ENCODE results near the gene SMAD1. TPM values are rescaled to one million over a fixed set of nuclear protein-coding genes. Genes with fewer than 3 reads are reported as not detected.
"Not testable (repeated sequence)": the region's sequence is repeated elsewhere in the genome, so short reads cannot be mapped to it uniquely, and the experiment has no call there.

Gene SMAD1
- polyA plus RNA-seq, 1 of the 3 experiments (the other 2 are of a cell fraction): 46.0 TPM

DNA sequence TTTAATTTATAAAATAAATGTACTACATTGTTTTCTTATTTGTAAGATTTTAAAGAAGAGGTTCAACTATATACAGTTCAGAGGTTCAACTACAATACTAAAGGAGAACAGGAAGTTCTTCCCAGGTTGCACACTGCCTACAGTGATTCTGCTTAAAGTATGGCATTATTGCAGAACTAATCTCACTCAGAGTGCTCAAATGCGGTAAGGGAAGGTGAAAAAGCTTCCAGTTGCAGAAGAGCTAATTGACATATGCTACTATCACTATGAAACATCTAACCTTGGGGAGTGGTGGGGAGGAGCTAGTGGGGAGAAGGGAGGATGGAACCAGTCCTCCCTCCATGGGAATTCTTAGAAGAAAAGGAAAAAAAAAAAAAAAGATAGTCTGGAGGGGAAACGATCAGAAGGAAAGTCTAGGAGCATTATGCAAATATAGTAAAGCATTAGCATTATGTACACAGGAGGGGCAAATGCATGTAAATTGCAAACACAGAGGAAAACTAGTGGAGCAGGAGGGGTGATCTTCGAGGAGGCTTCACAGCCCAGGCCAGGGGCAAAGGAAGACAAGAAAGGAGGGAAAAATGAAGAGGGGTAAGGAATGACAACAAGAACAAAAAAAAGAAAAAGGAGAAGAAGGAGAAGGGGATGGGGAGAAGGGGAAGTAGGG is 105.6 kb downstream of the SMAD1 start:
- H2AFZ ChIP-seq (ENCODE audit: low read depth): no peak overlapping the region
- H3K27ac ChIP-seq (ENCODE audit: low read depth in 2 of 2, low read length in 1 of 2): no peak overlapping the region
- no peaks in the 10 kb centered on the region for H3K36me3 ChIP-seq (replicated peaks in 1 of 2; ENCODE audit: control insufficient read depth in 1 of 2, insufficient read depth in 2 of 2, low read length in 1 of 2)
- H3K4me1 ChIP-seq (ENCODE audit: control insufficient read depth in 1 of 2, insufficient read depth in 2 of 2, low read depth in 1 of 2, low read length in 1 of 2): no peaks in the 10 kb centered on the region
- ChIA-PET POLR2A (no interaction called here), CTCF (no interaction called here)
- H3K9ac ChIP-seq: no peak overlapping the region
- TF ChIP-seq, protein P1, sequence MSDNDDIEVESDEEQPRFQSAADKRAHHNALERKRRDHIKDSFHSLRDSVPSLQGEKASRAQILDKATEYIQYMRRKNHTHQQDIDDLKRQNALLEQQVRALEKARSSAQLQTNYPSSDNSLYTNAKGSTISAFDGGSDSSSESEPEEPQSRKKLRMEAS (IDR thresholded peaks at IDR 0.05; ENCODE audit: low read depth): no peak
- no peak for TF ChIP-seq CHD2 (IDR thresholded peaks at IDR 0.05; ENCODE audit: low read length, partially characterized antibody)
- no peak for TF ChIP-seq JUND (IDR thresholded peaks at IDR 0.05)
- TF ChIP-seq, protein P2, sequence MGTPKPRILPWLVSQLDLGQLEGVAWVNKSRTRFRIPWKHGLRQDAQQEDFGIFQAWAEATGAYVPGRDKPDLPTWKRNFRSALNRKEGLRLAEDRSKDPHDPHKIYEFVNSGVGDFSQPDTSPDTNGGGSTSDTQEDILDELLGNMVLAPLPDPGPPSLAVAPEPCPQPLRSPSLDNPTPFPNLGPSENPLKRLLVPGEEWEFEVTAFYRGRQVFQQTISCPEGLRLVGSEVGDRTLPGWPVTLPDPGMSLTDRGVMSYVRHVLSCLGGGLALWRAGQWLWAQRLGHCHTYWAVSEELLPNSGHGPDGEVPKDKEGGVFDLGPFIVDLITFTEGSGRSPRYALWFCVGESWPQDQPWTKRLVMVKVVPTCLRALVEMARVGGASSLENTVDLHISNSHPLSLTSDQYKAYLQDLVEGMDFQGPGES (IDR thresholded peaks at IDR 0.05; ENCODE audit: low read depth, low read length): no peak
- TF ChIP-seq, protein P3, sequence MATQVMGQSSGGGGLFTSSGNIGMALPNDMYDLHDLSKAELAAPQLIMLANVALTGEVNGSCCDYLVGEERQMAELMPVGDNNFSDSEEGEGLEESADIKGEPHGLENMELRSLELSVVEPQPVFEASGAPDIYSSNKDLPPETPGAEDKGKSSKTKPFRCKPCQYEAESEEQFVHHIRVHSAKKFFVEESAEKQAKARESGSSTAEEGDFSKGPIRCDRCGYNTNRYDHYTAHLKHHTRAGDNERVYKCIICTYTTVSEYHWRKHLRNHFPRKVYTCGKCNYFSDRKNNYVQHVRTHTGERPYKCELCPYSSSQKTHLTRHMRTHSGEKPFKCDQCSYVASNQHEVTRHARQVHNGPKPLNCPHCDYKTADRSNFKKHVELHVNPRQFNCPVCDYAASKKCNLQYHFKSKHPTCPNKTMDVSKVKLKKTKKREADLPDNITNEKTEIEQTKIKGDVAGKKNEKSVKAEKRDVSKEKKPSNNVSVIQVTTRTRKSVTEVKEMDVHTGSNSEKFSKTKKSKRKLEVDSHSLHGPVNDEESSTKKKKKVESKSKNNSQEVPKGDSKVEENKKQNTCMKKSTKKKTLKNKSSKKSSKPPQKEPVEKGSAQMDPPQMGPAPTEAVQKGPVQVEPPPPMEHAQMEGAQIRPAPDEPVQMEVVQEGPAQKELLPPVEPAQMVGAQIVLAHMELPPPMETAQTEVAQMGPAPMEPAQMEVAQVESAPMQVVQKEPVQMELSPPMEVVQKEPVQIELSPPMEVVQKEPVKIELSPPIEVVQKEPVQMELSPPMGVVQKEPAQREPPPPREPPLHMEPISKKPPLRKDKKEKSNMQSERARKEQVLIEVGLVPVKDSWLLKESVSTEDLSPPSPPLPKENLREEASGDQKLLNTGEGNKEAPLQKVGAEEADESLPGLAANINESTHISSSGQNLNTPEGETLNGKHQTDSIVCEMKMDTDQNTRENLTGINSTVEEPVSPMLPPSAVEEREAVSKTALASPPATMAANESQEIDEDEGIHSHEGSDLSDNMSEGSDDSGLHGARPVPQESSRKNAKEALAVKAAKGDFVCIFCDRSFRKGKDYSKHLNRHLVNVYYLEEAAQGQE (IDR thresholded peaks at IDR 0.05; ENCODE audit: low read depth, low read length): no peak
- TF ChIP-seq MXI1 (IDR thresholded peaks at IDR 0.05; ENCODE audit: low read depth, low read length): no peak
- TF ChIP-seq, protein P4, sequence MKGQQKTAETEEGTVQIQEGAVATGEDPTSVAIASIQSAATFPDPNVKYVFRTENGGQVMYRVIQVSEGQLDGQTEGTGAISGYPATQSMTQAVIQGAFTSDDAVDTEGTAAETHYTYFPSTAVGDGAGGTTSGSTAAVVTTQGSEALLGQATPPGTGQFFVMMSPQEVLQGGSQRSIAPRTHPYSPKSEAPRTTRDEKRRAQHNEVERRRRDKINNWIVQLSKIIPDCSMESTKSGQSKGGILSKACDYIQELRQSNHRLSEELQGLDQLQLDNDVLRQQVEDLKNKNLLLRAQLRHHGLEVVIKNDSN (IDR thresholded peaks at IDR 0.05; ENCODE audit: borderline replicate concordance, low read depth): no peak
- TF ChIP-seq TEAD4 (IDR thresholded peaks at IDR 0.05; ENCODE audit: borderline replicate concordance, insufficient read depth): no peak
- no peak for TF ChIP-seq TCF12 (IDR thresholded peaks at IDR 0.05)
- TF ChIP-seq FOXJ3 (CRISPR knock-in tag; IDR thresholded peaks at IDR 0.05): no peak
- no peak for TF ChIP-seq NFIC (IDR thresholded peaks at IDR 0.05; ENCODE audit: borderline replicate concordance)
- TF ChIP-seq MEF2A (IDR thresholded peaks at IDR 0.05; ENCODE audit: borderline replicate concordance, low read depth): no peak
- no peak for TF ChIP-seq SMC3 (IDR thresholded peaks at IDR 0.05; ENCODE audit: low read depth, low read length)
- no peak for TF ChIP-seq YY1 (IDR thresholded peaks at IDR 0.05; ENCODE audit: low read depth)
- TF ChIP-seq, protein P5, sequence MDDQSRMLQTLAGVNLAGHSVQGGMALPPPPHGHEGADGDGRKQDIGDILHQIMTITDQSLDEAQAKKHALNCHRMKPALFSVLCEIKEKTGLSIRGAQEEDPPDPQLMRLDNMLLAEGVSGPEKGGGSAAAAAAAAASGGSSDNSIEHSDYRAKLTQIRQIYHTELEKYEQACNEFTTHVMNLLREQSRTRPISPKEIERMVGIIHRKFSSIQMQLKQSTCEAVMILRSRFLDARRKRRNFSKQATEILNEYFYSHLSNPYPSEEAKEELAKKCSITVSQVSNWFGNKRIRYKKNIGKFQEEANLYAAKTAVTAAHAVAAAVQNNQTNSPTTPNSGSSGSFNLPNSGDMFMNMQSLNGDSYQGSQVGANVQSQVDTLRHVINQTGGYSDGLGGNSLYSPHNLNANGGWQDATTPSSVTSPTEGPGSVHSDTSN (IDR thresholded peaks at IDR 0.05): no peak
- no peaks in the 10 kb centered on the region for H4K20me1 ChIP-seq (ENCODE audit: insufficient read depth)
- no peak for DNase-seq
- H3K4me3 ChIP-seq (ENCODE audit: low read depth in 2 of 2, low read length in 1 of 2): no peak overlapping the region
- no peaks in the 10 kb centered on the region for H3K9me3 ChIP-seq
- no peaks in the 10 kb centered on the region for H3K27me3 ChIP-seq (ENCODE audit: insufficient read depth)
- H3K4me2 ChIP-seq: no peak overlapping the region
- no peaks in the 10 kb centered on the region for H3F3A ChIP-seq (replicated peaks; ENCODE audit: insufficient read depth)
- H3K9me2 ChIP-seq: no peaks in the 10 kb centered on the region
- H3K79me2 ChIP-seq (ENCODE audit: insufficient read depth): no peaks in the 10 kb centered on the region
- WGBS (ENCODE audit: low lambda C conversion rate): 29% methylated on average over 3 of the region's 3 CpGs

DNA sequence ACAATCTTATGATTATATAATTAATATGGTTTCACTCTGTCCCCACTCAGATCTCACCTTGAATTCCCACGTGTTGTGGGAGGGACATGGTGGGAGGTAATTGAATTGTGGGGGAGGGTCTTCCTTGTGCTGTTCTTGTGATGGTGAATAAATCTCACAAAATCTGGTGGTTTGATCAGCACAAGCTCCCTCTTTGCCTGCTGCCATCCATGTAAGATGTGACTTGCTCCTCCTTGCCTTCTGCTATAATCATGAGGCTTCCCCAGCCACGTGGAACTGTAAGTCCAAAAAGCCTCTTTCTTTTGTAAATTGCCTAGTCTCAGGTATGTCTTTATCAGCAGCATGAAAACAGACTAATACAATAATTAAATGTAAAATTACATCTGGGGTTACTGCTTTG is 107.7 kb downstream of the SMAD1 start:
- H4K20me1 ChIP-seq (ENCODE audit: insufficient read depth); H3F3A ChIP-seq (replicated peaks; ENCODE audit: insufficient read depth); H3K4me1 ChIP-seq (ENCODE audit: control insufficient read depth in 1 of 2, insufficient read depth in 2 of 2, low read depth in 1 of 2, low read length in 1 of 2); H3K9me2 ChIP-seq; H3K4me2 ChIP-seq; DNase-seq; H3K4me3 ChIP-seq (ENCODE audit: low read depth in 2 of 2, low read length in 1 of 2); H3K9ac ChIP-seq; POLR2A ChIA-PET; H3K79me2 ChIP-seq (ENCODE audit: insufficient read depth); H3K27ac ChIP-seq (ENCODE audit: low read depth in 2 of 2, low read length in 1 of 2); H3K36me3 ChIP-seq (replicated peaks in 1 of 2; ENCODE audit: control insufficient read depth in 1 of 2, insufficient read depth in 2 of 2, low read length in 1 of 2); H3K27me3 ChIP-seq (ENCODE audit: insufficient read depth); H3K9me3 ChIP-seq; H2AFZ ChIP-seq (ENCODE audit: low read depth): not testable (repeated sequence)
- WGBS (ENCODE audit: low lambda C conversion rate): 8% methylated on average over 2 of the region's 2 CpGs
- CTCF ChIA-PET: interaction anchor here (1.4 kb wide), 1 partner anchor 20 kb away, joined by 4 read pairs; no protein-coding TSS in a partner anchor

Data from SK-N-SH (cell line).